ENCODE results near the gene SELENOO.

The SELENOO gene

GRCh38 chr22:50243685-50244419, 43.0 kb downstream of the SELENOO start:
- peak overlapping the region; percentile 92 for H3K27ac ChIP-seq
- no peak for TF ChIP-seq CTCF (IDR thresholded peaks at IDR 0.05)
- TF ChIP-seq ZFX (IDR thresholded peaks at IDR 0.05; ENCODE audit: borderline replicate concordance): no peak

- H3K27ac ChIP-seq: peak within 1 kb of the TSS; percentile 92
- TF ChIP-seq CTCF (IDR thresholded peaks at IDR 0.05) (peak; percentile 14; the same call in 1 of the 2 replicates), ZFX (IDR thresholded peaks at IDR 0.05; ENCODE audit: borderline replicate concordance) (no peak)
Observed at GRCh38 chr22:50244420-50245213, 43.8 kb downstream of the SELENOO start, which contains the start of gene TUBGCP6. Gene TUBGCP6 (minus strand): TSS chr22:50245023. CDS start chr22:50244459, 564 bp downstream.

- no peak for TF ChIP-seq CTCF (IDR thresholded peaks at IDR 0.05)
- TF ChIP-seq ZFX (IDR thresholded peaks at IDR 0.05; ENCODE audit: borderline replicate concordance): no peak
- H3K27ac ChIP-seq: peak overlapping the region; percentile 92
Observed at GRCh38 chr22:50245214-50246072, 44.6 kb downstream of the SELENOO start.

GRCh38 chr22:50246242-50247175, 45.7 kb downstream of the SELENOO start:
- peak overlapping the region; percentile 92 for H3K27ac ChIP-seq
- TF ChIP-seq CTCF (IDR thresholded peaks at IDR 0.05) (peak; percentile 20), ZFX (IDR thresholded peaks at IDR 0.05; ENCODE audit: borderline replicate concordance) (no peak)

GRCh38 chr22:50247748-50248147, 46.9 kb downstream of the SELENOO start:
- peak overlapping the region; percentile 92 for H3K27ac ChIP-seq

More at GRCh38 chr22:50247748-50248147, 46.9 kb downstream of the SELENOO start:
- no peak for TF ChIP-seq CTCF (IDR thresholded peaks at IDR 0.05)
- no peak for TF ChIP-seq ZFX (IDR thresholded peaks at IDR 0.05; ENCODE audit: borderline replicate concordance)
